Choroid plexus epithelial cell (primary cell): ENCODE results near the gene C5orf63.

Experiments used
- DNase-seq: peaks from one replicate; pipeline ENCODE4 v3.0.0-alpha.2; 2010; ENCODE audit warnings: low read depth
- H3K4me3 ChIP-seq: 2 replicates; pipeline ENCODE4 v1.5.1; 2011; ENCODE audit warnings: low read depth, mild to moderate bottlenecking, control low read depth, low read length, moderate library complexity
- CTCF ChIP-seq: conservative IDR thresholded peaks from 2 replicates; pipeline ENCODE4 v1.5.1; 2011; ENCODE audit warnings: low read depth, mild to moderate bottlenecking, control low read depth, inconsistent platforms, low read length, moderate library complexity

C5orf63 gene

GRCh38 chr5:127031863-127032232 lies 41.5 kb downstream of the C5orf63 start:
- no peak for TF ChIP-seq CTCF
- no peak for DNase-seq
- H3K4me3 ChIP-seq = no peak overlapping the region

- no peak for TF ChIP-seq CTCF
- DNase-seq = no peak
- H3K4me3 ChIP-seq = peak overlapping the region; percentile 92
Observed at GRCh38 chr5:127031147-127031862, 42.0 kb downstream of the C5orf63 start.

GRCh38 chr5:127030259-127031146 lies 42.8 kb downstream of the C5orf63 start, which contains the start of gene MARCHF3:
Gene MARCHF3, minus strand, starts transcription at chr5:127030558. Its CDS starts 112,387 bp downstream, at chr5:126918171.
- peak; percentile 98 for DNase-seq
- H3K4me3 ChIP-seq = peak within 1 kb of the TSS; percentile 92
- peak; percentile 46 for TF ChIP-seq CTCF

GRCh38 chr5:127029581-127030258 lies 43.6 kb downstream of the C5orf63 start:
- TF ChIP-seq CTCF = peak; percentile 56
- H3K4me3 ChIP-seq = peak overlapping the region; percentile 92
- peak; percentile 69 for DNase-seq

GRCh38 chr5:127028822-127029457 lies 44.4 kb downstream of the C5orf63 start:
- no peak for TF ChIP-seq CTCF
- peak overlapping the region; percentile 92 for H3K4me3 ChIP-seq
- peak; percentile 62 for DNase-seq

- DNase-seq = no peak
- no peak overlapping the region for H3K4me3 ChIP-seq
- no peak for TF ChIP-seq CTCF
Observed at GRCh38 chr5:127027539-127027938, 45.8 kb downstream of the C5orf63 start.
